ENCODE results near the gene YIPF1. TPM values are rescaled to one million over a fixed set of nuclear protein-coding genes. Genes with fewer than 3 reads are reported as not detected.
A peak's percentile ranks its signal among the peaks of the same experiment; 100 is the strongest.

YIPF1 gene
- total and polyA plus RNA-seq, 12 donors, result 22.2 to 59.5 (median 38.9) TPM

DNA sequence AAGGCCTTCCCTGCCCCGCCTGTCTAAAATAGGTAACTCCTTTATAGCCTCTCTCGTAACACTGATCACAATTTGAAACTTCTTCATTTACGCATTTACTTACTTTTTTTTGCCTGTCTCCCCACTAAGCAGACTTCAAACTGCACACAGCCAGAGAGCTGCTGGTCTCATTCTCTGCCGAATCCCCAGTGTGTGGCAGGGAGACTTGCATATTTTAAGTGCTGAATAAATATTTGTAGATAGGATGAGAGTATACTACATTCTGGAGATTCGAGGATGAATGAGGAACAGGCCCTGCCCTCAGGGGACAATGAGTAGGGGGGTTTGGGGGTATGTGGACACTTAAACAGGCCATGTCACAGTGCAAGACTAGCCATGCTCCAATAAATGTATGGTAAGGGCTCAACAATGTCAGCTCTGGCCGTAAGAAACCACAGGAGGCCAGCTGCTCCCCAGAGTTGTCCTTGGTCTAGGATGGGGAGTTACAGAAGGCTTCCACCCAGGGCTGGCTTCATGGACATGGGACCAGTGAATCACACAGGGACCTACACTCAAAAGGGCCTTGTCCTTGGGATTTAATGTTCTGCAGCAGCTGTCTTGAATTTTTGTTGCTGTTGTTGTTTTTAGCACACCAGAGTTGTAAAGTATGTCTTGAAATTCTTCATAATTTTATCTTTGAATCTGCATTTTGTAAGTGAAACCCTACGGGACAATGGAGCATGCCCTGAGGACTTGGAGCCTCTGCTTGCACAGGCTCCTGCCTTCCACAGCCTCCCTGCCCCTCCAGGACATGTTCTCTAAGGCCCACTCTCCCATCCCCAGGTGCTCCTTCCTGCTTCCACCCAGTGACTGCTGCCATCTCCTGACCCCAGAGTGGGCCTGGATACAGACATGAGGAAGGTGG is 12.9 kb upstream of the YIPF1 start:
- peak; percentile 40 to 72 (median 67) for DNase-seq
- Histone ChIP-seq H3K4me3 (no peak overlapping the region), H3K36me3 (replicated peaks in 1 of 2) (no peaks in the 10 kb centered on the region), H3K9me3 (replicated peaks in 1 of 3) (no peaks in the 10 kb centered on the region), H3K27ac (peak overlapping the region in 3 of 5 donors; percentile 47 to 72 (median 62)), H3K4me1 (replicated peaks in 1 of 2) (peaks cover 26 to 30% of the 10 kb centered on the region in 2 donors), H3K27me3 (no peaks in the 10 kb centered on the region)
- TF ChIP-seq, protein P1, sequence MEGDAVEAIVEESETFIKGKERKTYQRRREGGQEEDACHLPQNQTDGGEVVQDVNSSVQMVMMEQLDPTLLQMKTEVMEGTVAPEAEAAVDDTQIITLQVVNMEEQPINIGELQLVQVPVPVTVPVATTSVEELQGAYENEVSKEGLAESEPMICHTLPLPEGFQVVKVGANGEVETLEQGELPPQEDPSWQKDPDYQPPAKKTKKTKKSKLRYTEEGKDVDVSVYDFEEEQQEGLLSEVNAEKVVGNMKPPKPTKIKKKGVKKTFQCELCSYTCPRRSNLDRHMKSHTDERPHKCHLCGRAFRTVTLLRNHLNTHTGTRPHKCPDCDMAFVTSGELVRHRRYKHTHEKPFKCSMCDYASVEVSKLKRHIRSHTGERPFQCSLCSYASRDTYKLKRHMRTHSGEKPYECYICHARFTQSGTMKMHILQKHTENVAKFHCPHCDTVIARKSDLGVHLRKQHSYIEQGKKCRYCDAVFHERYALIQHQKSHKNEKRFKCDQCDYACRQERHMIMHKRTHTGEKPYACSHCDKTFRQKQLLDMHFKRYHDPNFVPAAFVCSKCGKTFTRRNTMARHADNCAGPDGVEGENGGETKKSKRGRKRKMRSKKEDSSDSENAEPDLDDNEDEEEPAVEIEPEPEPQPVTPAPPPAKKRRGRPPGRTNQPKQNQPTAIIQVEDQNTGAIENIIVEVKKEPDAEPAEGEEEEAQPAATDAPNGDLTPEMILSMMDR (IDR thresholded peaks at IDR 0.05), result no peak
- TF ChIP-seq POLR2A (IDR thresholded peaks at IDR 0.05), result no peak
- intact Hi-C loops (cut with DNase I), result no loop called here
- WGBS, 4 donors, result 61 to 71% (median 66%) methylated on average over 7 of the region's 7 CpGs

DNA sequence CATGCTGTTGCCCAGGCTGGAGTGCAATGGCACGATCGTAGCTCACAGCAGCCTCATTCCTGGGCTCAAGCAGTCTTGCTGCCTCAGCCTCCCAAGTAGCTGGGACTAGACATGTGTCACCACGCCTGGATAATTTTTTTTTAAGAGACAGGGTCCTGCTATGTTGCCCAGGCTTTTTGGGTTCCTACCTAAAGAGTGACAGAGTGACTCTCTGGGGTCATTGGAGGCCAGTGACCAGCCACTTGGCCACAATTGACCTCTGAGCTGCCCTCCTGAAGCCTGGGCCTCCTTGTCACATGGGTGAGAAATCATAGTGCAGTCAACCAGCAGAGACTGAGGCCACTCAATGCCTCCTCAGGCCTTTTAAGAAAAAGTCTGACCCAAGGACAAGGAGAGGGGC is 10.1 kb upstream of the YIPF1 start:
- Histone ChIP-seq H3K27ac (no peak overlapping the region), H3K4me1 (replicated peaks in 1 of 2) (peaks cover 38 to 45% of the 10 kb centered on the region in 2 donors), H3K9me3 (replicated peaks in 1 of 3) (no peaks in the 10 kb centered on the region), H3K36me3 (replicated peaks in 1 of 2) (no peaks in the 10 kb centered on the region), H3K27me3 (no peaks in the 10 kb centered on the region), H3K4me3 (no peak overlapping the region)
- no peak for TF ChIP-seq POLR2A (IDR thresholded peaks at IDR 0.05)
- TF ChIP-seq, protein P1 (IDR thresholded peaks at IDR 0.05), result no peak
- DNase-seq, result peak in 1 of 7 donors; percentile 12
- intact Hi-C loops (cut with DNase I), result loop anchor here in 1 of 2 donors (10.0 kb wide), 1 partner anchor 45 kb away; the partner anchor contains the start of genes IFT25 and LRRC42
- WGBS, 4 donors, result 79 to 95% (median 92%) methylated on average over 3 of the region's 3 CpGs

DNA sequence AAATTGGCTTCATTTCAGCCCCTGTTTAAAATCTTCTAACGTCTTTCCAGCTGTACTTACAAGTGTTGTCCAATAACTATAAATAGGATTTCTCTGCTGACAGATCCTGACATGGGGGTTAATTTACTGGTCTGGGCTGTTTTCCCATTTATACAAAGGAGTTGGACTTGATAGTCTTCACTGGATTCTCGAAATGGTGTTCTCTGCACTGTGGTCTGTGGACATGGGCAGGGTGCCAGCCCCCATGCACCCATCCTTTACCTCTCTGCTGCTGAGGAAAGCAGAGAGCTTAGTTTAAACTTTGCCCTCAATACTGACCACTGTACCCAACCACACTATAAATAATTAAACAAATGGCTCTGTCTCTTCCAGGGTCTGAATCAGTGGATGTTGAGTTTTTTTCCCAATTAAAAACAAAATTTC is 9.6 kb upstream of the YIPF1 start:
- no peak overlapping the region for H3K4me3 ChIP-seq
- intact Hi-C loops (cut with DNase I), result loop anchor here in 1 of 2 donors (10.0 kb wide), 1 partner anchor 46 kb away; the partner anchor contains the start of genes IFT25 and LRRC42
- no peaks in the 10 kb centered on the region for H3K36me3 ChIP-seq (replicated peaks in 1 of 2)
- TF ChIP-seq POLR2A (IDR thresholded peaks at IDR 0.05), result no peak
- TF ChIP-seq, protein P1 (IDR thresholded peaks at IDR 0.05), result no peak
- 7 to 19% (median 10%) methylated on average over 2 of the region's 2 CpGs for WGBS, 4 donors
- H3K27me3 ChIP-seq, result no peaks in the 10 kb centered on the region
- peak in 5 of 7 donors; percentile 20 to 69 (median 42) for DNase-seq
- H3K9me3 ChIP-seq (replicated peaks in 1 of 3), result no peaks in the 10 kb centered on the region
- H3K4me1 ChIP-seq (replicated peaks in 1 of 2), result peaks cover 38 to 45% of the 10 kb centered on the region in 2 donors
- peak overlapping the region in 1 of 5 donors; percentile 25 for H3K27ac ChIP-seq

DNA sequence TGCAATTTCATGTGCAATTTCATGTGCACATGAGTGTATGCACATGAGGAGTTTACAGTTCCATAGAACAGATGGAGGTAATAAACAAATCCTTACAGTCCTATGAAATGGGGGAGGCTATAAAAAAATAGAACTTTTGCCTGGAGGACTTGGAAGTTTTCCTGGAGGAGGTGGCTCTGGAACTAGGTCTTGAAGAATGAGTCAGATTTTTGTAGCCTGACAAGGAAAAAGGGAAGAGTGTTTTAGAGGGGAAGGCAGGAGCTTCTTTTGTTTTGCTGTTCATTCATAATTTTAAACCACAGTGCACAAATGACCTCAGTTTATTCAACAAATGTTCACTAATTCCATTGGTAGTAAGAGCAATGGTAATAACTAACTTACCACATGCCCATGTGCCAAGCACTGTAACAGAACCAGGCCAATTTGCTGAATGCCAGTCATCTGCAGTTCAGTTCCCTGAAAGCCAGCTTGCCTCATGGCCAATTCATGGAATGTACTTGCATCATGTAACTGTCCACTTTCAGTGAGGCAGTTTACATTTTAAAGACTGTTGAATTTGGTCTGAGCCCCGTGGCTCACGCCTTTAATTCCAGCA is 7.1 kb upstream of the YIPF1 start:
- TF ChIP-seq POLR2A (IDR thresholded peaks at IDR 0.05), result no peak
- TF ChIP-seq, protein P1 (IDR thresholded peaks at IDR 0.05), result no peak
- intact Hi-C loops (cut with DNase I), result loop anchor here in 1 of 2 donors (10.0 kb wide), 1 partner anchor 48 kb away; the partner anchor contains the start of genes IFT25 and LRRC42
- Histone ChIP-seq H3K27me3 (no peaks in the 10 kb centered on the region), H3K36me3 (replicated peaks in 1 of 2) (no peaks in the 10 kb centered on the region), H3K4me3 (no peak overlapping the region), H3K4me1 (replicated peaks in 1 of 2) (peaks cover 31 to 32% of the 10 kb centered on the region in 2 donors), H3K9me3 (replicated peaks in 1 of 3) (no peaks in the 10 kb centered on the region), H3K27ac (peak overlapping the region in 4 of 5 donors; percentile 39 to 67 (median 52))
- 50 to 75% (median 65%) methylated on average over 2 of the region's 2 CpGs for WGBS, 4 donors
- DNase-seq, result peak in 4 of 7 donors; percentile 15 to 63 (median 46)

Measured in adrenal gland (tissue), 12 donors.